ES-I3 (cell line): ENCODE results near the gene PAPPA2.

Experiments used
- H3K36me3 ChIP-seq: 2 replicates; pipeline ENCODE4 v1.6.1; 2013; ENCODE audit warnings: mild to moderate bottlenecking, low read length, control low read depth, moderate library complexity; ENCODE audit not compliant: insufficient read depth
- H3K4me1 ChIP-seq: 2 replicates; pipeline ENCODE4 v1.6.1; 2013; ENCODE audit warnings: mild to moderate bottlenecking, control low read depth, low read length; ENCODE audit not compliant: insufficient read depth
- H3K9ac ChIP-seq: 2 replicates; pipeline ENCODE4 v1.6.1; 2013; ENCODE audit warnings: low read depth, mild to moderate bottlenecking, low read length, moderate library complexity
- H3K9me3 ChIP-seq: 2 replicates; pipeline ENCODE4 v1.6.1; 2013; ENCODE audit warnings: mild to moderate bottlenecking, low read length, moderate library complexity; ENCODE audit not compliant: control insufficient read depth, insufficient read depth

The PAPPA2 gene

DNA sequence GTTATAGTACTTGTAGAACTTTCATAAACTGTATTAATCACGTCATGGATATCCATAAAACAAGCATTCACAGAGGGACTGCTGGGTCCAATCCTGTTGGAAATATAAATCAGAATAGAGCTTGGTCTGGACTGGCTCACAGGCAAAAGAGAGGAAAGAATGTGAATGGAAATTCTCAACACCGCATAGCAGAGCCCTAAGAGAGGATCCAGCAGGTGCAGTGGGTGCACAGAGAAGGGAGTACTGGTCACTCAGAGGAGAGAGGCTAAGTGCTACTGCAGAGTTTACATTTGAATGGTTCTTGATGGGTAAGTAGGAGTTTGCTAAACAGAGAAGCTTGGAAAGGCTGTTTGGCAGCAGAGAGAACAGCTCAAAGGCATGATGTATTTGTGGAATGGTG is 231.7 kb downstream of the PAPPA2 start:
- no peaks in the 10 kb centered on the region for H3K36me3 ChIP-seq
- H3K4me1 ChIP-seq, result no peaks in the 10 kb centered on the region
- H3K9me3 ChIP-seq, result no peaks in the 10 kb centered on the region
- H3K9ac ChIP-seq, result no peak overlapping the region

DNA sequence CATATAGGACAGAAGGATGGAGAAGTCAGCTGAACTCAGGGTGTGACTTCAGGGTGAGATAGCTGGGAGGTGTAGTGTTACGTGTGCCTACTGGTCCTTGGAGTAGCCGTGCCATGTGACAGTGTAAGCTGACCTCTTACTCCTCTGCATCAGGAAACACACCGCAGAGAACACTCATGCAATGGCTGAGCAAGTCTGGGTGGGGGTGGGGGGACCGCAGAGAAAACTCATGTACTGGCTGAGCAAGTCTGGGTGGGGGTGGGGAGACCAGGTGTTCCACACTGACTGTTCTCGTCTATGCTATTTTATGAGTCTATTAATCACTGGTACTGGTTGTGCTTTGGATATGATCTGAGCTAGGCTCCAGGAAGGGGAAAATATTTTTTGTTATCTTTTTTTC is 233.1 kb downstream of the PAPPA2 start:
- H3K9me3 ChIP-seq, result no peaks in the 10 kb centered on the region
- H3K4me1 ChIP-seq, result no peaks in the 10 kb centered on the region
- no peaks in the 10 kb centered on the region for H3K36me3 ChIP-seq
- no peak overlapping the region for H3K9ac ChIP-seq

DNA sequence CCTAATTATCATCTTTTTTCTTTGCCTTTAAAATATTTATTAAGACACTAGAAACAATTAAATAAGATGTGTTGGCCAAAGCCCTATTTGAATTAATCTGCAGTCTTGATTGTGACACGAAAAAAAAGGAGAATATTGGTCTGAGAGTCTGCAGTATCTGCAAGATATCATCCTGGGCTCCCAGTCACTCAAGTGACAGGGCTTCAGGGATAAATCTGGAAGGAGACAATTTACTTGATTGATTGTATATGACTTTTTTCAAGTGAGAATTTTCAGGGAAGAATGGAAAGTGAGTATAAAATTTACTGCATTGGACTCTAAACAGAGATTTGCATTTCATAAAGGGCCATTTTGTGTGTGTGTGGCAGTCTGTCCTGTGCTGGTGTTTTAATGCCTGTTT is 233.7 kb downstream of the PAPPA2 start:
- Histone ChIP-seq H3K4me1 (no peaks in the 10 kb centered on the region), H3K9me3 (no peaks in the 10 kb centered on the region), H3K9ac (no peak overlapping the region), H3K36me3 (no peaks in the 10 kb centered on the region)

DNA sequence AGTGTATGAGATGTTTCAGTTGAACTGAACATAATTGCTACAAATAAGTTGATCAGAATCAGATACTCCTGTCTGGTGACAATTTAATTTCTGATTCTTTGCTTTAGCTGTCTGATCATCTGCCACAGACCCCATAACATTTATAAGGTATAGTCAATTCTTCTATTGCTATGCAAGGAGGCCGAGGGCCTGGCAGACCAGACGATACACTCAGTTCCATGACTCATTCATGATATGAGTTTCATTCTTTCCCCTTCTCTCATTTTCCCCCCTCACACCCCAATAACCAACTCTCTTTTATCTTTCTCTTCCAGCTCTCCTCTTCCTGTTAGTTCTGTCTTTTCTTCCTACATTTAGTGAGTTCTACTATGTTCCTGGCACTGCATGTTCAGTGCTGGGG is 236.8 kb downstream of the PAPPA2 start:
- H3K9me3 ChIP-seq, result no peaks in the 10 kb centered on the region
- no peak overlapping the region for H3K9ac ChIP-seq
- no peaks in the 10 kb centered on the region for H3K36me3 ChIP-seq
- no peaks in the 10 kb centered on the region for H3K4me1 ChIP-seq

DNA sequence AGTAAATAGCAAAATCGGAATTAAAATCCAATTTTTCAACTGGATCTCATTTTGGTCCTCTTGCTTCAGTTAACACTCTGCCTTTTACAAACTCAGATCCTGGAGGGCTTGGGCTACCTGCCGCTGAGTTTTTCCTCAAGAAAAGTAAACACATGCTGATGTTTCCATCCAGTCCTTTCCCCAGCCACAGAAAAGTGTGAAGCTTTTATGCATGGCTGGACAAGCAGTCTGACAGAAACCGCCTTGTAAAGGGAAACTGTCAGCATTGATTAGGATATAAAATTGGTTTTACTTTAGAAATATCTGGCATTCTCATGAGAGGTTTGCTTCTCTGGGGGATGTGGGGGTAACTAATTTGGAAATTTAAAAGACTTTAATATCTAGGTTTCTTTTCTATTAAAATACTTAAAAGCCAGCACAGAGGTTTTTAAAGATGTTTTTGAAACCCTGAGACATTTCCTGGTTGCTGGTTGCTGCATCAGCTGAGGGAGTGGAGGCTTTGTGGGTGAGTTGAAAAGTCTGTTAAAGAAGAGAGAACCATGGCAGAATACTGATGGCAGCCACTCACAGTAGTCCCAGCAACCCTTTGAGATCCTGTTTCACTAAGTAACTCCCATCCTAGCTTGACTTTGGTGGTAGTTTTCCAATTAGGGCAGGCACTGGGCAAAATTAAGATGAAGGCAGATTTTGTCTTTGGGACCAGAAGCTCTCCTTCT is 238.3 kb downstream of the PAPPA2 start:
- Histone ChIP-seq H3K9me3 (no peaks in the 10 kb centered on the region), H3K4me1 (no peaks in the 10 kb centered on the region), H3K9ac (no peak overlapping the region), H3K36me3 (no peaks in the 10 kb centered on the region)

DNA sequence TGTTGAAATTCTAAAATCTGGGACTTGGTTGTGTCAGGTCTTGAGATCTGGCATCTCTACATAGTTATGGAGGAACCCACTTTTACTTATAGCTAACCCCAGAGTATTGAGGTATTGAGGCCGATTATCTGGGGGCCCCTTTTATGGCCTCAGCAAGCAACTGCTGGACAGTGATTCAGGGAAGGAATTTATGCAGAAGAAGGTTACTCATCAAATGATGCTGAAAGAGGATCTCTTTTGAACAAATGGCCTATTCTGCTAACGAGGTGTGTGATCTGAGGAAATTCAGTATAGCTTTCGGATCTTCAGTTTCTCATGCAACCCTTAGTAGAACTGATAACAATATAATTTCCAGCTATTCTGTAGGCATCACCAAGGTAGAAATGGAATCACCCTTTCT is 239.9 kb downstream of the PAPPA2 start:
- H3K36me3 ChIP-seq, result no peaks in the 10 kb centered on the region
- no peak overlapping the region for H3K9ac ChIP-seq
- H3K9me3 ChIP-seq, result no peaks in the 10 kb centered on the region
- no peaks in the 10 kb centered on the region for H3K4me1 ChIP-seq

DNA sequence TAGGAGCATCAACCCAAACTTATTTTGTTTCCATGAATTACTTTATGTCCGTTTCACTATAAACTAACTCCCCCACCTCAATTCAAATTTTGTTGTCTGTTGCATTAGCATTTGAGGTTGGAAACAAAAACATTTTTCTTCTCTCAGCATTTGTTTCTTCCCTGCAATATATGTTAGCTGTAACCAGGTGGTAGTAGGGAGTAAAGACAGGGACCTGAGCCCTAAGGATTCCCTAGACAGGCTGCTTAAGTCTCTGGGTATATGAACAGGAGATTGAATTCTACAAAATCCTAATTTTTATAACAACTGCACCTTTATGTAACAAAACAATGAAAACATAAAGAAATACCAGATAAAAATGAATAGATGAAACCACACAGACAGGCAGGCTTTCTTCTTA is 242.6 kb downstream of the PAPPA2 start:
- Histone ChIP-seq H3K36me3 (no peaks in the 10 kb centered on the region), H3K9me3 (no peaks in the 10 kb centered on the region), H3K4me1 (no peaks in the 10 kb centered on the region), H3K9ac (no peak overlapping the region)

DNA sequence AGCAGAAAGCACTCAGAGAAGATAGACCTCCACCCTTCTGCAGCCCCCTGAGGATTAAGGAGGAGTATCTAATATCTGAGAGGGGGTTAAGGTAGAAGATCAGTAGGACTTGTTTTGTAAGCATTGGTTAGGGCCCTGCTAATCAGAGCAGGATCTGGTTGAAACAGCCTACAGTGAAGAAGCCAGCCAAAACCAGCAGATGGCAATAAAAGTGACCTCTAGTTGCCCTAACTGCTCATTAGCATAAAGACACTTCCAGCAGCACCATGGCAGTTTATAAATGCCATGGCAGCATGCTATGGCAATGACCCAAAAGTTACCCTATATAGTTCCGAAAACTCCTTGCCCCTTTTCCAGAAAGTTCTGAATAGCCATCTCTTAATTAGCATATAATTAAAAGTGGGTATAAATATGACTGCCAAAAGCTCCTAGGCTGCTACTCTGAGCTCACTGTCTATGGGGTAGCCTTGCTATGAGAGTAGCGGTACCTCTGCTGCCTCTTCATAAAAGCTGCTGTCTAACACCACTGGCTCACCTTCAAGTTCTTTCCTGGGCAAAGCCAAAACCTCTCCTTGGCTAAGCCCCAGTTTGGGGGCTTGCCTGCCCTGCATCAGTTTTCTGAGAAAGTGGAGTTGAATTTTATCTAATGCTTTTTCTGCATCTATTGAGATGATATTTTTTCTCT is 254.2 kb downstream of the PAPPA2 start:
- H3K9ac ChIP-seq, result no peak overlapping the region
- no peaks in the 10 kb centered on the region for H3K9me3 ChIP-seq

DNA sequence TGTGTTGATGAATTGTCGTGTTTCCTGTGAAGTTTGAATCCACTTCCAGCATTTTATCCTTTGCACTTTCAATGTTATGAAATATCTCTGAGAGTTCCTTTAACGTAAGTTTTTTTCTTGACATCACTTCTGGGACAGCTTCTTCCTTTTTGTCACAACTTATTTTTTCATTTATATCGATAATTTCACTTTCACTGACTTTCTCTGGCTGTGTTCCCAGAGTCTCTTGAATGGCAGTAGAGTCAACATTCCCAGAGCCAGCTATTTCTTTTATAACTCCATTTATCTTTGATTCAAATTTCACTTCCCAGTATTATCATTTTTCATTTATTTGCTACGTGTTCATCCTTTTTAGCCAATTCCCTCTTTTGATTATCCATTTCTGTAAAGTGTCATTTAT is 256.5 kb downstream of the PAPPA2 start:
- Histone ChIP-seq H3K36me3 (no peaks in the 10 kb centered on the region), H3K4me1 (no peaks in the 10 kb centered on the region), H3K9ac (no peak overlapping the region), H3K9me3 (no peaks in the 10 kb centered on the region)

More for the DNA sequence above, 254.2 kb downstream of the PAPPA2 start:
- no peaks in the 10 kb centered on the region for H3K36me3 ChIP-seq
- no peaks in the 10 kb centered on the region for H3K4me1 ChIP-seq

DNA sequence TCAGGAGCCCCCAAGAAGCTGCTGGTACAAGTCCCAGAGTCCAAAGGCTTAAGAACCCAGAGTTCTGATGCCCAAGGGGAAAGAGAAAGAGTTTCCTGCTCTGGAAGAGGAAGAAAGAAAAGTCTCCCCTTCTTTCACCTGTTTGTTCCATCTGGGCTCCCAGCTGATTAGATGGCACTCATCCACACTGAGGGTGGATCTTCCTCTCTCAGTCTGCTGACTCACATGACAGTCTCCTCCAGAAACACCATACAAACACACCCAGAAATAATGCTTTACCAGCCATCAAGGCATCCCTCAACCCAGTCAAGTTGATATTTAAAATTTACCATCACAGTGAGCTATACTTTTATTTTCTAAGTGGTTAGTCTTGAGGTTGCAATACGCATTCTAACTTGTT is 257.9 kb downstream of the PAPPA2 start:
- no peaks in the 10 kb centered on the region for H3K36me3 ChIP-seq
- no peaks in the 10 kb centered on the region for H3K4me1 ChIP-seq
- H3K9ac ChIP-seq, result no peak overlapping the region
- no peaks in the 10 kb centered on the region for H3K9me3 ChIP-seq

DNA sequence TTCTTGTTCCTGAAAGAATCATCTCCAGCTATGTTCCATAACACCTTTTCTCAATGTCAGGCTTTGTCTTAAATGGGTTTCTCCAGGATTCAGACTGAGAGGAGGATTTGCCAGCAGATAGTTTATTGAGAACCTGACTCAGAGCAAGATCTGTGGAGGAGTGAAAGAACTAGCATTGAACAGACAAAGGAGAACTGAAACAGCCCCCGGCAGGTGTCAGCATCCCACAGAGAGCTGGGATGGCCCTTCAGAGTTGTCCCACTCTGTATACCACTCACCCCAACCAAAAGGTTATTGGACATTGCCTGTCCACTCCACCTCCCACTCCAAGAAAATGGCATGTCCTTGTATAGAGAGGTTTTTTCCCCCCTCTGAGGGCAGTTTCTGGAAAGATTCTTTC is 270.7 kb downstream of the PAPPA2 start:
- H3K36me3 ChIP-seq, result no peaks in the 10 kb centered on the region
- H3K9me3 ChIP-seq, result no peaks in the 10 kb centered on the region
- no peaks in the 10 kb centered on the region for H3K4me1 ChIP-seq
- no peak overlapping the region for H3K9ac ChIP-seq

DNA sequence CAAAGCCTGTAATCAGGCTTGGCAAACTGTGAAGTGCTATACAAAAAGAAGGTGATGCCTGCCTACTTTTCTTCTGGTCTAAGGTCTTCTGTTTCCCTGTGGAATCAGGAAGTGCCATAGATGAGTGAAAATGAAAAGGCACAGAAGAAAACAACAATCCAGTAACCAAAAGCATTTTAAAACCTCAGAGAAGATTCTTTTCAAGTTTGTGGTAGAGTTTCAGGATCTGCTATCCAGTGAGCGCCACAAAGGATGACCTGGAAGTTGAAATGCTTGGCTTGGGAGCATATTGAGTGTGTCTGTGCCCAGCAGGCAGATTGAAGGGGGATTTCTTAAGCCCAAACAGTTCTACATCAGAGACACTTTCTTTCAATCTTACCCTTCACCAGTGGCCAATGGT is 272.2 kb downstream of the PAPPA2 start:
- Histone ChIP-seq H3K4me1 (no peaks in the 10 kb centered on the region), H3K36me3 (no peaks in the 10 kb centered on the region)

DNA sequence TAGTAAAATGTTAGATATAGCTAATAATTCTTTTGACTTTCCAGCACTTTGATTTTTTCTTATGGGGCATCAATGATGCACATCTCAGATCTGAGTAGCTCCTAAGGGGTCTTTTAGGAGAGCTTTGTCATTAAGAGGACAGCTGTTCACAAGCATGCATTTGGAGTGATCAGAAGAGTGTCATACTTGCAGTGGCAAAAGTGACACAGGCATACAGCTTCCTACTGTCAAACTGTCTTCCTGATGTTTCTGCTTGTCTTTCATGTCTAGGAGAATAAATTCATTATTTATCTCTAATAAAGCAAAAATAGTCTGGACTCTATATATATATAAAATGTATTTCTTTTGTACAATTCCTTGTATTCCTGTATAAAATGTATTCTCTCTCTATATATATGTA is 273.0 kb downstream of the PAPPA2 start:
- no peaks in the 10 kb centered on the region for H3K4me1 ChIP-seq
- no peaks in the 10 kb centered on the region for H3K9me3 ChIP-seq
- no peaks in the 10 kb centered on the region for H3K36me3 ChIP-seq
- H3K9ac ChIP-seq, result no peak overlapping the region

More for the DNA sequence above, 272.2 kb downstream of the PAPPA2 start:
- Histone ChIP-seq H3K9ac (no peak overlapping the region), H3K9me3 (no peaks in the 10 kb centered on the region)

DNA sequence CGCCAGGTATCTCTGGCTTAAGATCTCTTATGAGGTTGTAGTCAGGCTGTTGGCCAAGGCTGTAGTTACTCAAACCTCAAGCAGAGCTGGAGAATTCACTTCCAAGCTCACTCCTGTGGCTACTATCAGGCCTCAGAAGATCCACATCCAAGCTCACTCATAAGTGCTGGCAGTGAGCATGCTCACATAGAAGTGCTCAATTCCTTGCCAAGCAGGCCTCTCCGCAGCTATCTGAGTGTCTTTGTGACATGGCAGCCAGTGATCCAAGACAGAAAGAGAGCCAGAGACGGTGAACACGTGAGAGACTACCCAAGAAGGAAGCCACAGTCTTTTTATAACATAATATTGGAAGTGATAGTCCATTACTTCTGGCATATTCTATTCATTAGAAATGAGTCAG is 278.2 kb downstream of the PAPPA2 start:
- no peaks in the 10 kb centered on the region for H3K36me3 ChIP-seq
- no peaks in the 10 kb centered on the region for H3K9me3 ChIP-seq
- H3K9ac ChIP-seq, result no peak overlapping the region
- H3K4me1 ChIP-seq, result no peaks in the 10 kb centered on the region

DNA sequence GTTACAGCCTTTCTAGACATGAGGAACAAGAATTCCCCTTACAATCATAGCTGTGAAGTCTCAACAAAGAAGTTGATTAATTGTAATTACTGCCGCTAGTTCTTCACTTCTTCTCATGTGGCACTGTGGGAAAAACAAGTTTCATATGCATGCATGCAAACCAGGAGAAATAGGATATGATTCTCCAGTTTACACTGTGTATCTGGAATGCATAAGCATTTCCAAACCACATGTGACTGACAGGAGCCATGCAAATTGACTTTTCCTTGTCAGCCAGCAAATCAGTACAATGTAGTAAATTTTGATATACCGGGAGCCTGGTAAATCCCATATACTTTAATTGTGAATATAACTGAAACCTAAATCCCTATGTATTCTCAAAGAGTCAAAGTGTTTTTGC is 279.3 kb downstream of the PAPPA2 start:
- Histone ChIP-seq H3K9ac (no peak overlapping the region), H3K9me3 (no peaks in the 10 kb centered on the region)

More for the DNA sequence above, 279.3 kb downstream of the PAPPA2 start:
- H3K36me3 ChIP-seq, result no peaks in the 10 kb centered on the region
- no peaks in the 10 kb centered on the region for H3K4me1 ChIP-seq
